Chondrocyte (in vitro differentiated cells): Measurements from ENCODE around the gene ACSM6. TPM values are rescaled to one million over a fixed set of nuclear protein-coding genes. Genes with fewer than 3 reads are reported as not detected.
"Not testable (repeated sequence)": the region's sequence is repeated elsewhere in the genome, so short reads cannot be mapped to it uniquely, and the experiment has no call there.

ENCODE experiments used
- DNase-seq: peaks from one replicate; pipeline ENCODE4 v3.0.0; 2021; ENCODE audit warnings: mixed read lengths, low spot score
- H3K27ac Mint-ChIP-seq: one replicate; pipeline ENCODE4 v1.8.0; 2021; ENCODE audit warnings: mild to moderate bottlenecking, moderate library complexity, mixed read lengths; ENCODE audit not compliant: unreplicated experiment
- H3K27me3 Mint-ChIP-seq: 2 replicates; pipeline ENCODE4 v1.8.0; 2021; ENCODE audit warnings: low read depth, mixed read lengths
- H3K36me3 Mint-ChIP-seq: 2 replicates; pipeline ENCODE4 v1.8.0; 2021; ENCODE audit warnings: low read depth, mixed read lengths
- H3K4me1 Mint-ChIP-seq: 2 replicates; pipeline ENCODE4 v1.8.0; 2021; ENCODE audit warnings: low read depth, mild to moderate bottlenecking, mixed read lengths
- H3K4me3 Mint-ChIP-seq: one replicate; pipeline ENCODE4 v1.8.0; 2021; ENCODE audit warnings: mild to moderate bottlenecking, moderate library complexity, mixed read lengths; ENCODE audit not compliant: unreplicated experiment
- H3K9me3 Mint-ChIP-seq: 2 replicates; pipeline ENCODE4 v1.8.0; 2021; ENCODE audit warnings: low read depth, mixed read lengths
- CTCF ChIP-seq: fragments of 200-600 bp; sonication (generic); IDR thresholded peaks from 2 replicates; pipeline ENCODE4 v1.5.0; 2021; ENCODE audit warnings: antibody characterized with exemption, mild to moderate bottlenecking, moderate library complexity
- total RNA-seq: library from RNA; stranded (reverse); gene quantifications from 3 replicates; pipeline ENCODE4 v1.2.1, GENCODE V29; 2021

The ACSM6 gene
- total RNA-seq, 1 donor from 2014 or later: not detected

DNA sequence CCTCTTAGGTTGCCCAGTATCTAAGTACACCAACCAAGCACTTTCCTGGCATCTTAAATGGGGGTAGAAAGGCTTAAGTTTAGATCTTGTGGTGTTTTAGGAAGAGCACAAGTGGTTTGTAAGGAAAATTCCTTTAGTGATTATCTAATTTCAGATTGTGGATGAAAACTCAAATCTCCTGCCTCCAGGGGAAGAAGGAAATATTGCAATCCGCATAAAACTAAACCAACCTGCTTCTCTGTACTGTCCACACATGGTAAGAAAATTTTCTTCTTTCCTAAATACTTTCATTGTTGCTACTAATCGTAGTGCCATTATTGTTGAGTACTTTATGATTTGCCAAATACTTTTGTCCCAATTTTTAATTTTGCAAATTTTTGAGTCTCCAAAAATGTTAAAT, 31.1 kb downstream of the ACSM6 start:
- Mint-ChIP-seq H3K27ac (no peak overlapping the region), H3K27me3 (no peaks in the 10 kb centered on the region), H3K36me3 (peaks cover 3% of the 10 kb centered on the region)

DNA sequence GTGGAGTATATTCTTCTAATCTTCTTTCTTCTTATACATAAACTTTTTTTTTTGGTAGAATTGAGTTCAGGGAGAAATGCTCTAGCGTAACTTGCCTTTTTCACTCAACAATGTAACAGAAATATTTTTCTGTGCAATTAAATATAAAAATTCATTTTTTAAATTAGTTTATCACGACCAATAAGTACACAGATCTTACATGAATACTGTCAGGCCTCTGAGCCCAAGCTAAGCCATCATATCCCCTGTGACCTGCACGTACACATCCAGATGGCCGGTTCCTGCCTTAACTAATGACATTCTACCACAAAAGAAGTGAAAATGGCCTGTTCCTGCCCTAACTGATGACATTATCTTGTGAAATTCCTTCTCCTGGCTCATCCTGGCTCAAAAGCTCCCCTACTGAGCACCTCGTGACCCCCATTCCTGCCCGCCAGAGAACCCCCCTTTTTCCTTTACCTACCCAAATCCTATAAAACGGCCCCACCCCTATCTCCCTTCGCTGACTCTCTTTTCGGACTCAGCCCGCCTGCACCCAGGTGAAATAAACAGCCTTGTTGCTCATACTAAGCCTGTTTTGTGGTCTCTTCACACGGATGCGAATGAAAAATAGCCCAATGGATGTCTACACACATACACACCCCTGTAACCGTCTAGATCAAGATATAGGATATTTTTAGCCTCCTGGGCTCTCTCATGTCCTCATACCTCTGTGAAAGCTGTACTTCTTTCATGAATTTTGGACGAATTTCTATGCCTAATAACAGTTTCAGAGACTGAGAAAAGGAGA, 35.1 kb downstream of the ACSM6 start:
- H3K27me3 Mint-ChIP-seq, H3K9me3 Mint-ChIP-seq, DNase-seq: not testable (repeated sequence)
- peak overlapping the region; percentile 91 for H3K27ac Mint-ChIP-seq
- peaks cover 12% of the 10 kb centered on the region for H3K36me3 Mint-ChIP-seq
- H3K4me1 Mint-ChIP-seq: peaks cover 41% of the 10 kb centered on the region
- peak overlapping the region; percentile 14 for H3K4me3 Mint-ChIP-seq

More for the DNA sequence above, 31.1 kb downstream of the ACSM6 start:
- Mint-ChIP-seq H3K4me3 (no peak overlapping the region), H3K4me1 (peaks cover 45% of the 10 kb centered on the region), H3K9me3 (peaks cover 4% of the 10 kb centered on the region)
- DNase-seq: no peak
- TF ChIP-seq CTCF: no peak

- no peak for DNase-seq
- H3K27me3 Mint-ChIP-seq: no peaks in the 10 kb centered on the region
- peak overlapping the region; percentile 55 for H3K4me3 Mint-ChIP-seq
- peak overlapping the region; percentile 91 for H3K27ac Mint-ChIP-seq
- peaks cover 44% of the 10 kb centered on the region for H3K4me1 Mint-ChIP-seq
- TF ChIP-seq CTCF: no peak
- H3K9me3 Mint-ChIP-seq: no peaks in the 10 kb centered on the region
- peaks cover 12% of the 10 kb centered on the region for H3K36me3 Mint-ChIP-seq
Observed at GRCh38 chr10:95229724-95230627, 35.9 kb downstream of the ACSM6 start.

GRCh38 chr10:95230677-95231586, 36.9 kb downstream of the ACSM6 start:
- H3K27me3 Mint-ChIP-seq, DNase-seq, H3K9me3 Mint-ChIP-seq: not testable (repeated sequence)
- Mint-ChIP-seq H3K4me1 (peaks cover 53% of the 10 kb centered on the region), H3K4me3 (peak overlapping the region; percentile 55), H3K36me3 (peaks cover 12% of the 10 kb centered on the region), H3K27ac (peak overlapping the region; percentile 91)

DNA sequence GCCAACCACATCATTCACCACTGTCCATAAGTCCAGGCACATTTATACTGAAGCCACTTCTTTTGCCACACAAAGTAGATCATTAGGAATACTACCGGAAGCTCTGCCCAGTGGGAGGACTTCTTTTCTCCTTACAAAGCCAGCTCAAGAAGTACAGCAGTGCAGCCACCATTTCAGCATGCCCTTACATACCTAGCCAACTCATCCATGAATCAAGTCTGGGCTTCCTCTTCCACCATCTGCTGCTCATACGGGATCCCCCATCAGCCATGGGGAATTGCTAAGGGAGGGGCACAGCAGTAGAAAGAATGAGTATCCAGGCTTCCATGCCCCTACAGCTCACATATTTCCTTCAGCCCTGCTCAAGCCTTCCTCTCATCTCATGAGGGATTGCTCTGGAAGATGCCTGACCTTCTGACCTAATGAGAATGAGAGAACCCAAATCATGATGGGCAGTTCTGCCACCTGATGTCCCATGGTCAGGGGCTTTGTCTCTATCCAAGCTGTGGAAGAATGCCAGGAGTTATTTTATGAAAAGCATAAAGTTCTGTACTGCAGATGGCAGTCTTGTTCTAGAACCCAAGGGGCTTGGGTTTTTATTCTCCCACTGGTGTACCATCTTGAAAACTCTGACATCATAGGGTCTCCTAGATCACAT, 39.5 kb downstream of the ACSM6 start:
- DNase-seq: no peak
- peaks cover 15% of the 10 kb centered on the region for H3K36me3 Mint-ChIP-seq
- no peak overlapping the region for H3K4me3 Mint-ChIP-seq
- no peaks in the 10 kb centered on the region for H3K27me3 Mint-ChIP-seq
- peak overlapping the region; percentile 3 for H3K27ac Mint-ChIP-seq
- H3K4me1 Mint-ChIP-seq: peaks cover 51% of the 10 kb centered on the region
- TF ChIP-seq CTCF: no peak
- no peaks in the 10 kb centered on the region for H3K9me3 Mint-ChIP-seq
